HAP-1 (cell line): ENCODE measurements around the gene H6PD.

Experiments used
- DNase-seq, 2 experiments: peaks; one replicate each; pipeline ENCODE4 v3.0.0-alpha.2; 2016 to 2020; ENCODE audit warnings: low spot score in 2 of 2
- H3K27me3 ChIP-seq: fragments of 250-450 bp; sonication (Bioruptor Pico); 2 replicates; pipeline ENCODE4 v1.5.1; 2020; ENCODE audit warnings: low read depth, mild to moderate bottlenecking, moderate library complexity
- H3K36me3 ChIP-seq: fragments of 250-450 bp; sonication (Bioruptor Pico); replicated peaks from 2 replicates; pipeline ENCODE4 v1.5.1; 2020; ENCODE audit warnings: mild to moderate bottlenecking
- H3K4me1 ChIP-seq: fragments of 250-450 bp; sonication (Bioruptor Pico); 2 replicates; pipeline ENCODE4 v1.5.1; 2020; ENCODE audit warnings: mild to moderate bottlenecking
- H3K4me3 ChIP-seq: fragments of 250-450 bp; sonication (Bioruptor Pico); 2 replicates; pipeline ENCODE4 v1.5.1; 2020; ENCODE audit warnings: mild to moderate bottlenecking, moderate library complexity
- H3K9me3 ChIP-seq: fragments of 250-450 bp; sonication (Bioruptor Pico); 2 replicates; pipeline ENCODE4 v1.5.1; 2020; ENCODE audit warnings: mild to moderate bottlenecking, moderate library complexity
- in situ Hi-C: fragments of 300-500 bp; cut with MboI; formaldehyde crosslinking; loops from 3 replicates; pipeline ENCODE4 v1.14.3; 2020; ENCODE audit warnings: low sequenced_read_pairs, inconsistent platforms, mixed read lengths

Gene H6PD

GRCh38 chr1:9222846-9223625 lies 11.5 kb upstream of the H6PD start:
- in situ Hi-C loops: no loop called here
- H3K36me3 ChIP-seq: no peaks in the 10 kb centered on the region
- no peaks in the 10 kb centered on the region for H3K27me3 ChIP-seq
- no peaks in the 10 kb centered on the region for H3K4me1 ChIP-seq
- H3K4me3 ChIP-seq: no peak overlapping the region
- no peak for DNase-seq
- H3K9me3 ChIP-seq: no peaks in the 10 kb centered on the region

- Histone ChIP-seq H3K36me3 (no peaks in the 10 kb centered on the region), H3K4me3 (no peak overlapping the region), H3K9me3 (no peaks in the 10 kb centered on the region), H3K4me1 (no peaks in the 10 kb centered on the region), H3K27me3 (no peaks in the 10 kb centered on the region)
- no peak for DNase-seq
- in situ Hi-C loops: no loop called here
Observed at GRCh38 chr1:9224664-9225410, 9.7 kb upstream of the H6PD start.

GRCh38 chr1:9225411-9225785 lies 9.2 kb upstream of the H6PD start:
- DNase-seq: no peak
- H3K4me1 ChIP-seq: no peaks in the 10 kb centered on the region
- no peak overlapping the region for H3K4me3 ChIP-seq
- H3K9me3 ChIP-seq: no peaks in the 10 kb centered on the region
- in situ Hi-C loops: no loop called here
- no peaks in the 10 kb centered on the region for H3K36me3 ChIP-seq
- H3K27me3 ChIP-seq: no peaks in the 10 kb centered on the region

GRCh38 chr1:9228609-9229008 lies 6.0 kb upstream of the H6PD start:
- no peak for DNase-seq
- in situ Hi-C loops: no loop called here
- Histone ChIP-seq H3K4me3 (no peak overlapping the region), H3K27me3 (no peaks in the 10 kb centered on the region), H3K4me1 (no peaks in the 10 kb centered on the region), H3K9me3 (no peaks in the 10 kb centered on the region), H3K36me3 (no peaks in the 10 kb centered on the region)

- H3K4me1 ChIP-seq: no peaks in the 10 kb centered on the region
- H3K27me3 ChIP-seq: no peaks in the 10 kb centered on the region
- H3K9me3 ChIP-seq: no peaks in the 10 kb centered on the region
- DNase-seq: no peak
- no peaks in the 10 kb centered on the region for H3K36me3 ChIP-seq
- no peak overlapping the region for H3K4me3 ChIP-seq
- in situ Hi-C loops: no loop called here
Observed at GRCh38 chr1:9229549-9229948, 5.0 kb upstream of the H6PD start.

GRCh38 chr1:9230869-9231533 lies 3.6 kb upstream of the H6PD start:
- Histone ChIP-seq H3K27me3 (no peaks in the 10 kb centered on the region), H3K36me3 (no peaks in the 10 kb centered on the region), H3K4me3 (no peak overlapping the region), H3K9me3 (no peaks in the 10 kb centered on the region), H3K4me1 (peaks cover 5% of the 10 kb centered on the region; the same call in 1 of the 2 replicates)
- no peak for DNase-seq
- in situ Hi-C loops: no loop called here

GRCh38 chr1:9231648-9232332 lies 2.8 kb upstream of the H6PD start:
- DNase-seq: no peak
- Histone ChIP-seq H3K36me3 (no peaks in the 10 kb centered on the region), H3K4me3 (no peak overlapping the region), H3K9me3 (no peaks in the 10 kb centered on the region), H3K4me1 (peaks cover 5% of the 10 kb centered on the region), H3K27me3 (no peaks in the 10 kb centered on the region)
- in situ Hi-C loops: no loop called here

GRCh38 chr1:9233241-9233941 lies 1.2 kb upstream of the H6PD start:
- Histone ChIP-seq H3K4me1 (peaks cover 10% of the 10 kb centered on the region), H3K9me3 (no peaks in the 10 kb centered on the region), H3K4me3 (no peak overlapping the region), H3K36me3 (no peaks in the 10 kb centered on the region), H3K27me3 (no peaks in the 10 kb centered on the region)
- no peak for DNase-seq
- in situ Hi-C loops: no loop called here

GRCh38 chr1:9233942-9234222 lies 692 bp upstream of the H6PD start:
- H3K9me3 ChIP-seq: no peaks in the 10 kb centered on the region
- H3K36me3 ChIP-seq: no peaks in the 10 kb centered on the region
- no peak for DNase-seq
- in situ Hi-C loops: no loop called here
- peaks cover 10% of the 10 kb centered on the region for H3K4me1 ChIP-seq
- no peaks in the 10 kb centered on the region for H3K27me3 ChIP-seq
- H3K4me3 ChIP-seq: peak overlapping the region; percentile 44

- Histone ChIP-seq H3K36me3 (no peaks in the 10 kb centered on the region), H3K9me3 (no peaks in the 10 kb centered on the region), H3K4me1 (peaks cover 10% of the 10 kb centered on the region), H3K27me3 (no peaks in the 10 kb centered on the region), H3K4me3 (peak overlapping the region; percentile 44)
- DNase-seq: peak; percentile 56 to 79
- in situ Hi-C loops: no loop called here
Observed at GRCh38 chr1:9235096-9235459, 504 bp downstream of the H6PD start.

- Histone ChIP-seq H3K36me3 (no peaks in the 10 kb centered on the region), H3K27me3 (no peaks in the 10 kb centered on the region), H3K9me3 (no peaks in the 10 kb centered on the region), H3K4me1 (peaks cover 14% of the 10 kb centered on the region), H3K4me3 (peak overlapping the region; percentile 44)
- no peak for DNase-seq
- in situ Hi-C loops: no loop called here
Observed at GRCh38 chr1:9235560-9235959, 986 bp downstream of the H6PD start.

GRCh38 chr1:9238134-9238533 lies 3.6 kb downstream of the H6PD start:
- no peaks in the 10 kb centered on the region for H3K36me3 ChIP-seq
- peaks cover 17% of the 10 kb centered on the region for H3K4me1 ChIP-seq
- H3K27me3 ChIP-seq: no peaks in the 10 kb centered on the region
- H3K9me3 ChIP-seq: no peaks in the 10 kb centered on the region
- in situ Hi-C loops: no loop called here
- DNase-seq: no peak
- no peak overlapping the region for H3K4me3 ChIP-seq

GRCh38 chr1:9238550-9238949 lies 4.0 kb downstream of the H6PD start:
- no peak for DNase-seq
- Histone ChIP-seq H3K36me3 (no peaks in the 10 kb centered on the region), H3K9me3 (no peaks in the 10 kb centered on the region), H3K27me3 (no peaks in the 10 kb centered on the region), H3K4me1 (peaks cover 17% of the 10 kb centered on the region), H3K4me3 (no peak overlapping the region)
- in situ Hi-C loops: no loop called here
